Activated CD4-positive, alpha-beta T cell treated with anti-CD3 and anti-CD28 coated beads, Interleukin-10, Interleukin-2, amounts not matched to agents 100 ng/mL and 50 ng/mL, durations not matched to agents 16 hours and 8 hours (primary cell): Measurements from ENCODE around the gene ZNF275.
"Not testable (repeated sequence)": the region's sequence is repeated elsewhere in the genome, so short reads cannot be mapped to it uniquely, and the experiment has no call there.

ENCODE experiments used
- DNase-seq: peaks from one replicate; pipeline ENCODE4 v3.0.0-alpha.2; 2020

ZNF275 gene

DNA sequence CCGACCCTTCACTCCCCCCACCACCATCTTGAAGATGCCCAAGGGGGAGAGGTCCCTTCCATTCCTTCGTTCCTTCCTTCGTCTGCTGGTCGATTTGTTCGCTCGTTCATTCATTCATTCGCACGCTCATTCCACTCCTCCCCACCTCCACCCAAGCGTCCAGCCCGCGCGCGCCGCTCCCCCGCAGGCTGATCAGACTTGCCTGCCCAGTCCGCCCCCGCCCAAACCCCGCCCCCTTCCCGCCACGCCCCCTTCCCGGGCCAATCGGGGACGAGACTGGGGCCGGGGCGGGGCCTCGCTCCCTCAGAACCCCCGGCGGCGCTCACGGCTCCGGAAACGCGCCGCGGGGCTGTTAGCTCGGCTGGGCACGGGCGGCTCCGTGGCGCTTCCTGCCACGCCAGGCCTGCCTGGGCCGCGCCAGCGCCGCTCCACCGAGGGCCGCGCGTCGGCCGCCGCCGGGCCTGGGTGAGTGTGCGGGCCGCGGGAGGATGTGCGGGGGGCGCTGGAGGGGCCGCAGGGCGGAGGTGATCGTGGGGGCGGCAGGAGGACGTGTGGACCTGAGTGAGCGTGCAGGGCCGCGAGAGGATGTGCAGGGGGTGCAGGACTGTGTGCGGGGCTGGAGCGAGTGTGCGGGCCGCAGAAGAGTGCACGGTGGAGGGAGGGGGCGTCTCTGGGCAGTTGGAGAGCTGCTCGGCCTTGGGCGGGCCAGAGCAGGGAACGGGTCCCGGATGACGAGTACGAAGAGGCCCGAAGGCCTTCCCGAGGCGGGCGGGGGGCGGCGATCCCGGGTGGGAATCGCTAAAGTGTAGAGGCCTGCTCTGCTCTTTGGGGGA lies at the start of gene ZNF275:
Gene ZNF275, plus strand, starts transcription at position 333 of the 833 bp plus-strand sequence. CDS start 2,527 bp downstream, outside the sequence.
- DNase-seq, result peak; percentile 83

- not testable (repeated sequence) for DNase-seq
These were observed 48.3 kb upstream of the ZNF275 start for GRCh38 chrX:153285678-153286077.

DNA sequence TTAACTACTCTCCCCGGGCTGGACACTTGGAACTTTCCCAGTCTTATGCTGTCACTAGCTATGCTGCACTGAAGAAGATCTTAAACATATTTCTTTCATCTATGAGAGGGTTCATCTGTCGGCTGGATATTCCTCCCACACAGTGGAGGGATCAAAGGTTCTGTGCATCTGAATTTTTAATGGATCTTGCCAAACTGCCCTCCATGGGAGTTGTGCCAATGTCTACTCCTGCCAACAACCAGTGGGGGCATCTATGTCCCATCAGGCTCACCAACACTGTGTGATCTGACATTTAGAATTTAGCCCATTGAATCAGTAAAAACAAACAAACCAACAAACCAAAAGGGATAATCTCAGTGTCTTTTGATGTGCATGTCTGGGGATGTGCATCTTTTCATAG lies 45.1 kb upstream of the ZNF275 start:
- DNase-seq, result not testable (repeated sequence)

DNA sequence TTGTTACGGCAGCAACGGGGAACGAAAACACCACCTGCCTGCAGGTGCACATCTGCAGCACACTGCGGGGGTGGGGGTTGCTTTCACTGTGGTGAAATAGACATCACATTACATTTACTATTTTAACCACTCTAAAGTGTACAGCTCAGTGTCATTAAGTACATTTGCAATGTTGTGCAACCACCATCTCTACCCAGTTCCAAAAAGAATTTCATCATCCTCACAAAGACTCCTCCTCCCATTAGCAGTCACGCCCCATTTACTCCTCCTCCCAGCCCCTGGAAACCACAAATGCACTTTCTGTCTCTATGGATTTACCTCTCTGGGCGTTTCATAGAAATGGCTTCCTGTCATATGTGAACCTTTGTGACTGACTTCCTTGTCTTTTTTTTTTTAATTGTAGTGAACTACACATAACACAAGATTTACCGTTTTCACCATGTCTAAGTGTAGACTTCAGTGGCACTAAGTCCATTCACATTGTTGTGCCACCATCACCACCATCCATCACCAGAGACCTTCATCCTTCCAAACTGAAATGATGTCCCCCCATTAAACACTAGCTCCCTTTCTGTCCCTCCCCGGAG lies 40.4 kb upstream of the ZNF275 start:
- not testable (repeated sequence) for DNase-seq

GRCh38 chrX:153297376-153297775 lies 36.6 kb upstream of the ZNF275 start:
- no peak for DNase-seq

GRCh38 chrX:153299855-153300254 lies 34.1 kb upstream of the ZNF275 start:
- DNase-seq, result no peak

DNA sequence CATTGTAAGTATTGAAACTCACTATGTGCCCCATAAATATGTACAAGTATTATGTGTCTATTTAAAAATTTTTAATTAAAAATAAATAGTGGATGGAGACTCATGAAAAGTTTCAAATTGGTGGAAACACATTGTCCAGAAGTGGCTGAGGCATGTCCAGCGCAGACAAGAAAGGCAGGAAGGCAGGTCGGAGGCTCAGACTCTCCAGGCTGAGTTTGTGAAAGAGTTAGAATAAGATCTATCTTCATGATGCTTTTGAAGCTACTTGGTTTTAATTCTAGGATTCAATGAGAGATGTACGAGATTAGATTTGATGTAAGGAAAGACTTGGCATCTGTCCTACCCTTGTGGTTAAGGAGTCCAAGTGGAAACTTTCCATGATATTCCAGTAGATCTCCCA lies 32.2 kb upstream of the ZNF275 start:
- no peak for DNase-seq

GRCh38 chrX:153302796-153303195 lies 31.2 kb upstream of the ZNF275 start:
- no peak for DNase-seq

DNA sequence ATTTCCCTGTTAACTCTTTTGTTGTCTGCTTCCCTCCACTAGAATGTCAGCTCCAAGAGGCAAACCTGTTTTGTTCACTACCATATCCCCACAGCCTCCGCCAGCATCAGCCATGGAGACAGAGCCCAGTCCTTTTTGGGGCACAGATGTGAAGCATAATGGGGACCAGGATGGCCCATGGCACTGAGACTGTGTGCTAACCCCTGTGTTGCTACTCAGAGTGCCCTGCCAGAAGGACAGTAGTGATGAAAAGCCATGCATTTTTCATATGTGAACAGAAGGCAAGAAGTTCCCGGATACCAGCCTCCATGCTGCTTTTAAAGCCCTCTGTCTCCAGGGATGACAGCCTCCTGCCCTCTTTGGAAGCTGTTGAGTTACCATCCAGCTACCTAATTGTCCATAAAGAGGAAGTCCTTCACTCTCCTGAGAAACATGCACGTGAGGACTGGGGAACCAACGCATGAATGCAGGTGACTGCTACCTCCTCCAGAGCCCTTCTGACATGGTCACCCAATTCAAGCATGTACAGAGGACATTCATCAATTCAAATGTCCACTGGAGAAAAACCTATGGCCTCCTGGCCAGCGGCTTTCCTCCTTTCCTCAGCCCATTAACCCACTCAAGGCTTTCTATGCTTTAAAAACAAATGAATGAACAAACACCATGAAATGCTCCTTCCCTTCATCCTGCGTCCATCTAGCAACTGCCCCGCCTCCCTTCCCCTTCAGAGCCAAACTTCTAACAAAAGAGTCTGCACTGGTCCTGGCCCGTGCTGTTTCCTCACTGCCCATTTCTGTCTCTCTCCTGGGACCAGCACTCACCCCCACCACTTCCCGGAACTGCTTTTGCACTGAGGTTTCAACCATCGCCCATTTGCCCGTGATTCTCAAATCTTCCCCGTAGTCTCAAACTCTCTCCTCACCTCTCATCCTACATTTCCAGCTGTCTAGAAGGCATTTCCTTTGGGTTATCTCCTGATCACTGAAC lies 30.4 kb upstream of the ZNF275 start:
- DNase-seq, result no peak

DNA sequence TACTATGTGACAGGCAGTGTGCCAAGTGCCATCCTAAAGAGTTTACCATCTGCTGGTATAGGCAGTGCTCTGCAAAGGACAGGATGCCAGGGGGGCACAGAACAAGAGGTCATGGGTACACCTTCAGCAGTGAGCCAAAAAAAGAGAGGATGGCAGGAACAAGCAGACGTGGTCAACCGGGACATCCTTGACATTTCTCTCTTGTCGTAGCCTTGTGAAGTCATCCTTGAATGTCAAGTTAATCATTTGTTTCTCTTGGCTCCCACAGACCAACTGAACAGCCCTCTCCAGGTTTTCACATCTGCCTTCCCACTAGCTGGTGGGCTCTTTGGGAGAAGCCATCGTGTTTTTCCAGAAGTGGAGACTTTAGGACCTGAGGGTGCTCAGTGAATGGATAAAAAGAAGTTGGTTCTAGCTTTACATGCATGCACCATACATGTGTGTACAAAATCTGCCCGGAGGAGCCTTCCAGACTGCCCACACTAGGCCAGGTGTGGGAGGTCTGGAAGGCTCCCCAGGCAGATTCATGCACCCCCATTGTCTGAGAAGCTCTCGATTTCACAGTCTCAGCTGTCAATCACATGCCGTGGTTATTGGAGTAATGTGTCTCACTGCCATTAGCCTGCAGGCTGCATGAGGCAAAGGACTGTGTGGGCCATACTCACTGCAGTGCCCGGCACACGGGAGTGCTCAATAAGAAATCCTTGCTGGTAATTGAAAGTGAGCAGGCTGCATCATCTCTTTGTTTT lies 28.8 kb upstream of the ZNF275 start:
- no peak for DNase-seq

GRCh38 chrX:153305972-153306371 lies 28.0 kb upstream of the ZNF275 start:
- DNase-seq, result no peak

- no peak for DNase-seq
These were observed 27.3 kb upstream of the ZNF275 start for GRCh38 chrX:153306527-153307115.

GRCh38 chrX:153307276-153308178 lies 26.4 kb upstream of the ZNF275 start:
- no peak for DNase-seq

DNA sequence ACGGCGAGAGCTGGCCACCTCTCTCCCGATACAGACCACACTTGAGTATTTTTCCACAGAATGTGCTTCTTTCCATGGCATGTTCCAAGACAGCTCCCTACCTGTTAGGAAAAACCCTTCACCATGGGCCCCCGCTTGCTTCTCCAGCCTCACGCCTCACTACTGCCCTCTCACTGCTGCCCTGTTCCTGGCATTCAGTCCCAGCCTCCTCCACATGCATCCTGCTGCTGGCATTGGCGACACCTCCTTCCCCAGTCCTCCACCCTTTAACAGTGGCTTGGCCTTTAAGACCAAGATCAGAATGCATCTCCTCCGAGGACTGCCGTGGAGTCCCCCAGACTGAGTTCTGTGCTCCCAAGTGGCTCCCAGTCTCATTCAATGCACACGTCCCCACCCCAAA lies 23.1 kb upstream of the ZNF275 start:
- no peak for DNase-seq

DNA sequence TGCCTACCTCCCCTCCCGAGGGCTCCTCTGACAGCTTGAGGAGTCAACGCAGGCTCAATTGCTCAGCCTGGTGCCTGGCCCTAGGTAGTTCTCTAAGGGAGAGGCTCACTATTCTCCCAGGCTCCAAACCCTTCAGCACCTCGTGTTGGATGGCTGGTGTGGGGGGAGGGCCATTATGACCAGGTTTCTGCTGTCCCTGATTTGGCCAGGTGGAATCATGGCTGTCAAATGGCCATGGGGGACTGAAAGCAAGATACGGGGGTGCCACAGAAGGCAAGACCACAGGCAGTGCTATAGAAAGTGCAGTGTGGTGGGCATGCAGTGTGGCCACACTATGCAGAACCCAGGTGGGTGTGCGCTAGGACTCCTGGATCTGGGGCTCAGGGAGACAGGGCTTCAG lies 21.9 kb upstream of the ZNF275 start:
- DNase-seq, result no peak

- DNase-seq, result no peak
These were observed 21.1 kb upstream of the ZNF275 start for GRCh38 chrX:153312842-153313241.

DNA sequence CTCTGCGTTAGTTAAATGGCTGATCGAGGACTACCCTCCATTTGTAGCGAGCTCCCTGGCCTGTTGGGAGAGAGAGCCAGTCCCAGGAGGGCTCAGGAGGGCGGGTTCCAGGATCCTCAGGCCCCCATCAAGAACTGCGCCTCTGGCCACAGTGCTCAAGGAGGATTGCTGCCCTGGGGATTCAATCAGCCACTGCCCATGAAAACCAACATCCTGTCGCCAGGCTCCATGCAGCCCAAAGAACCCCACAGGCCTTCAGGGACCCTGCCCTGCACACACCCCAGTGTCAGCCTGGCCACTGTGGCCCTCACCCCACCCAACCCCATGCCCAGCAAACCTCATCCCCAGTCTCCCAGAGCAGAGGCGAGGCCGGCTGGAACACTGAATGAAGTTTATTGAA lies 16.6 kb upstream of the ZNF275 start:
- no peak for DNase-seq

GRCh38 chrX:153317996-153318722 lies 15.8 kb upstream of the ZNF275 start:
- DNase-seq, result no peak

- no peak for DNase-seq
These were observed 15.1 kb upstream of the ZNF275 start for GRCh38 chrX:153318811-153319210.
